CD14-positive monocyte (primary cell): ENCODE results near the gene RBM19. TPM values are rescaled to one million over a fixed set of nuclear protein-coding genes. Genes with fewer than 3 reads are reported as not detected.

Experiments used
- DNase-seq, 3 donors: peaks; one replicate each; pipeline ENCODE4 v3.0.0-alpha.2; 2011 to 2022
- H2AFZ ChIP-seq: 2 replicates; pipeline ENCODE4 v1.6.0; 2012; ENCODE audit warnings: mild to moderate bottlenecking, low read depth, low read length, inconsistent platforms; ENCODE audit not compliant: insufficient read depth, poor library complexity, severe bottlenecking
- H3K27ac ChIP-seq, 2 donors: 1 replicate in 1 of 2; 2 replicates in 1 of 2; pipeline ENCODE4 v1.5.1; 2012 to 2013; ENCODE audit warnings: low read length in 2 of 2, control low read depth in 1 of 2, inconsistent platforms in 1 of 2, low read depth in 1 of 2, mild to moderate bottlenecking in 1 of 2
- H3K27me3 ChIP-seq, 2 donors: one replicate each; pipeline versions ENCODE4 v1.6.0 to v1.6.1; 2011 to 2013; ENCODE audit warnings: low read length in 2 of 2; ENCODE audit not compliant: control insufficient read depth in 2 of 2, insufficient read depth in 2 of 2
- H3K36me3 ChIP-seq, 2 donors: replicated peaks in 1 of 2; 1 replicate in 1 of 2; 2 replicates in 1 of 2; pipeline versions ENCODE4 v1.5.1 to v1.6.1; 2012 to 2013; ENCODE audit warnings: low read length in 2 of 2, control low read depth in 1 of 2, inconsistent platforms in 1 of 2, mild to moderate bottlenecking in 1 of 2; ENCODE audit not compliant: insufficient read depth in 2 of 2, control insufficient read depth in 1 of 2
- H3K4me1 ChIP-seq, 2 donors: 1 replicate in 1 of 2; 2 replicates in 1 of 2; pipeline versions ENCODE4 v1.5.1 to v1.6.1; 2012 to 2013; ENCODE audit warnings: low read length in 2 of 2, control low read depth in 1 of 2, inconsistent platforms in 1 of 2, mild to moderate bottlenecking in 1 of 2, moderate library complexity in 1 of 2; ENCODE audit not compliant: insufficient read depth in 2 of 2, control insufficient read depth in 1 of 2
- H3K4me2 ChIP-seq: replicated peaks from 2 replicates; pipeline ENCODE3; 2012; ENCODE audit warnings: low read length, moderate library complexity, mild to moderate bottlenecking; ENCODE audit not compliant: poor library complexity, severe bottlenecking; ENCODE audit errors: extremely low read depth
- H3K4me3 ChIP-seq, 3 experiments: fragments of 200-600 bp in 1 of 3; sonication (generic) in 1 of 3; replicated peaks in 1 of 3; 1 replicate in 2 of 3; 2 replicates in 1 of 3; pipeline ENCODE4 v1.5.1; 2011 to 2013; ENCODE audit warnings: low read length in 3 of 3, mild to moderate bottlenecking in 3 of 3, control low read depth in 2 of 3, low read depth in 2 of 3, inconsistent platforms in 1 of 3, moderate library complexity in 1 of 3
- H3K79me2 ChIP-seq: 2 replicates; pipeline ENCODE4 v1.6.0; 2012; ENCODE audit warnings: mild to moderate bottlenecking, control low read depth, inconsistent platforms, low read length, moderate library complexity; ENCODE audit not compliant: insufficient read depth
- H3K9ac ChIP-seq: 2 replicates; pipeline ENCODE4 v1.6.0; 2017; ENCODE audit warnings: low read length, mild to moderate bottlenecking; ENCODE audit not compliant: insufficient read depth, poor library complexity, severe bottlenecking
- H3K9me3 ChIP-seq, 2 donors: replicated peaks in 1 of 2; 1 replicate in 1 of 2; 2 replicates in 1 of 2; pipeline versions ENCODE4 v1.5.1 to v1.6.1; 2012 to 2013; ENCODE audit warnings: low read length in 2 of 2, control low read depth in 1 of 2; ENCODE audit not compliant: control insufficient read depth in 1 of 2, insufficient read depth in 1 of 2
- H4K20me1 ChIP-seq: 2 replicates; pipeline ENCODE4 v1.6.0; 2012; ENCODE audit warnings: mild to moderate bottlenecking, low read length, control low read depth, moderate library complexity; ENCODE audit not compliant: insufficient read depth
- H3K27ac Mint-ChIP-seq, 7 donors: one replicate each; pipeline ENCODE4 v1.8.0; 2020; ENCODE audit warnings: mild to moderate bottlenecking in 7 of 7, mixed read lengths in 7 of 7, moderate library complexity in 6 of 7, inconsistent platforms in 2 of 7
- H3K27me3 Mint-ChIP-seq, 3 donors: one replicate each; pipeline ENCODE4 v1.8.0; 2021 to 2022; ENCODE audit warnings: low read depth in 3 of 3, mild to moderate bottlenecking in 3 of 3, mixed read lengths in 3 of 3, moderate library complexity in 3 of 3, inconsistent platforms in 1 of 3
- H3K36me3 Mint-ChIP-seq, 2 donors: one replicate each; pipeline ENCODE4 v1.8.0; 2020; ENCODE audit warnings: mixed read lengths in 2 of 2, inconsistent platforms in 1 of 2, mild to moderate bottlenecking in 1 of 2
- H3K4me1 Mint-ChIP-seq: one replicate; pipeline ENCODE4 v1.8.0; 2020; ENCODE audit warnings: mild to moderate bottlenecking, mixed read lengths
- H3K4me3 Mint-ChIP-seq, 2 donors: one replicate each; pipeline ENCODE4 v1.8.0; 2020; ENCODE audit warnings: mild to moderate bottlenecking in 2 of 2, mixed read lengths in 2 of 2, moderate library complexity in 1 of 2
- H3K9me3 Mint-ChIP-seq, 7 donors: one replicate each; pipeline ENCODE4 v1.8.0; 2020 to 2022; ENCODE audit warnings: mixed read lengths in 7 of 7, mild to moderate bottlenecking in 6 of 7, moderate library complexity in 6 of 7, inconsistent platforms in 2 of 7
- CTCF ChIP-seq: fragments of 200-600 bp; IDR thresholded peaks from one replicate; pipeline ENCODE4 v1.8.0; 2022; ENCODE audit warnings: antibody characterized with exemption, mild to moderate bottlenecking
- WGBS: methylation state at CpG from one replicate; pipeline ENCODE4 v1.1.5; 2013; ENCODE audit warnings: missing lambda C conversion rate; ENCODE audit not compliant: insufficient coverage; 5-methylcytosine and 5-hydroxymethylcytosine counted together
- intact Hi-C, 2 donors: fragments of 100-400 bp; cut with micrococcal nuclease; formaldehyde crosslinking; loops; one replicate each; pipeline versions ENCODE4 v1.15.0 to v1.15.1; 2023
- polyA plus RNA-seq, 3 donors: library from polyadenylated mRNA; depleted of rRNA in 1 of 3; unstranded in 2 of 3; stranded (reverse) in 1 of 3; fragments of 300-500 nt in 2 of 3; fragments of >200 nt in 1 of 3; fragmentation: Illumina TruSeq in 2 of 3; gene quantifications; 1 replicate in 2 of 3; 2 replicates in 1 of 3; pipeline ENCODE4 v1.2.3, GENCODE V29; 2012 to 2021

RBM19 gene
- polyA plus RNA-seq, 3 donors = 2.1 to 30.4 (median 2.2) TPM

DNA sequence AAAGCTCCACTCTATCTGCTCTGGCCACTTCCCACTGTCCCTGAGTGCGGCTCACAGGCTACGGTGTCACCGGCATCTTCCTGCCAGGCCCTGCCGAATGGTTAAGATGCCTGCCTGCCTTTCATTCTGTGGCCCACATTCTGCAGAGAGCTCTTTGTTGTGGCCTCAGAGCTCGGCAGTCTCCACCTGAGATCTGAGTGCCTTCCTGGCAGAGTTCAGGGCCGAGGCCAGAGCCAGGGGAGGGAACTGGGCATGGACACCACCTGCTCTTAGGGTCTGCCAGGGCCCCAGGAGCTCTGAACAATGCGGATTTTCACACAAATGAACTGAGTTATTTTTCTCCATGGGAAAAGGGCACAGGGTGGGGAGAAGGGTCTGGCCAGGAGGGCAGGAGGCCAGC, 127.2 kb downstream of the RBM19 start:
- no peaks in the 10 kb centered on the region for H3K9me3 ChIP-seq
- Mint-ChIP-seq H3K27me3 (peaks cover 0 to 5% (median 3%) of the 10 kb centered on the region in 3 donors), H3K4me3 (no peak overlapping the region), H3K4me1 (no peaks in the 10 kb centered on the region), H3K36me3 (peaks cover 39 to 40% of the 10 kb centered on the region in 2 donors), H3K9me3 (peaks cover 0 to 1% (median 0%) of the 10 kb centered on the region in 7 donors), H3K27ac (peak overlapping the region in 4 of 7 donors; percentile 4 to 63 (median 38))
- H3K27ac ChIP-seq = no peak overlapping the region
- no peaks in the 10 kb centered on the region for H3K4me1 ChIP-seq
- H4K20me1 ChIP-seq = no peaks in the 10 kb centered on the region
- DNase-seq = no peak
- WGBS = 93% methylated on average over 7 of the region's 7 CpGs
- H3K4me3 ChIP-seq = no peak overlapping the region
- no peaks in the 10 kb centered on the region for H3K79me2 ChIP-seq
- intact Hi-C loops = no loop called here
- no peak overlapping the region for H3K4me2 ChIP-seq
- TF ChIP-seq CTCF = no peak
- H3K36me3 ChIP-seq = peaks cover 11 to 34% of the 10 kb centered on the region in 2 donors
- no peak overlapping the region for H3K9ac ChIP-seq
- H3K27me3 ChIP-seq = no peaks in the 10 kb centered on the region
- no peak overlapping the region for H2AFZ ChIP-seq

DNA sequence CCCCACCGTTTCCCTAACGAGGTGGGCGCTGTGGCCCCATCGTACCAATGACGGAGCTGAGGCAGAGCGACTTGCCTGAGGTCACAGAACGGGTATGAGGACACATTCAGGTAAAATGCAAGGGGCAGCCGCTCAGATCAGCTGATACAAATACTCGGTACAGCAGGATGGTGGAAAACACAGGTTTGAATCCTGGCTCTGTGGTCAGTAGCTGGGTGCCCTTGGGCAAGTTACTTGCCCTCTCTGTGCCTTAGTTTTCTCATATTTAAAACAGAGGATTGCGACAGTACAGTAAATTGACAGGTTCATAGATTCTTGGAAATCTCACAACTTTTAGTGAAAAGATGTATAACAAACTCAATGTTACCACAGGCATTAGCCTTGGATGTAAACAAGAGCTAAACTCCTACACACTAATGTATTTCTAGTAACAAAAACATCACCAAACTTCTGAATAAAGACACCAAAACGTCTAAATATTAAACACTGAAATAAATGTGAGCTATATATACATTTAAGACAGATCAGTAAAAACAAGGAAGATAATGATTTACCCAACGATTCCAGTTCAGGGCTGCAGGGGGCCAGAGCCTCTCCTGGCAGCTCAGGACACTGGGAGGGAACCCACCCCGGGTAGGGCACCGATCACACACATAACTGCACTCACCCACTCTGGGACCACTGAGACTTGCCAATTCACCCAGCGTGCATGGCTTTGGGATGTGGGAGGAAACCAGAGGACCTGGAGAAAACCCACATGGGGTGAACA, 128.4 kb downstream of the RBM19 start:
- peaks cover 0 to 4% (median 3%) of the 10 kb centered on the region in 3 donors for H3K27me3 Mint-ChIP-seq
- Histone ChIP-seq H2AFZ (no peak overlapping the region), H3K9me3 (no peaks in the 10 kb centered on the region), H3K4me1 (no peaks in the 10 kb centered on the region), H3K27me3 (no peaks in the 10 kb centered on the region), H3K4me2 (no peak overlapping the region), H3K9ac (no peak overlapping the region), H3K27ac (no peak overlapping the region), H3K36me3 (peaks cover under 1 to 22% of the 10 kb centered on the region in 2 donors), H3K4me3 (no peak overlapping the region), H4K20me1 (no peaks in the 10 kb centered on the region), H3K79me2 (no peaks in the 10 kb centered on the region)
- WGBS = 89% methylated on average over 10 of the region's 15 CpGs
- no peaks in the 10 kb centered on the region for H3K4me1 Mint-ChIP-seq
- no peak for TF ChIP-seq CTCF
- no peak overlapping the region for H3K4me3 Mint-ChIP-seq
- H3K27ac Mint-ChIP-seq = peak overlapping the region in 1 of 7 donors; percentile 7
- H3K9me3 Mint-ChIP-seq = peaks cover 0 to 1% (median 0%) of the 10 kb centered on the region in 7 donors
- intact Hi-C loops = no loop called here
- no peak for DNase-seq
- H3K36me3 Mint-ChIP-seq = peaks cover 31 to 37% of the 10 kb centered on the region in 2 donors
